HCT116 (cell line): Measurements from ENCODE around the gene MED26. TPM values are rescaled to one million over a fixed set of nuclear protein-coding genes. Genes with fewer than 3 reads are reported as not detected.

Experiments
- ATAC-seq: fragments of 200-7000 bp; cut with Tn5 transposase; 2 replicates; pipeline ENCODE4 v1.9.1; 2020; ENCODE audit warnings: mild to moderate bottlenecking, moderate library complexity
- BruUV-seq: library from RNA; stranded (reverse); fragments of 400-500 nt; replicated peaks from 2 replicates; lab custom pipeline; 2021; lab: Mats Ljungman, UMichigan
- CTCF ChIA-PET: fragments of 300-600 bp; sonication (Branson Sonifier 250); formaldehyde crosslinking; loops from one replicate; lab custom pipeline; 2021; ENCODE audit warnings: antibody characterized with exemption; lab: Charles Lee
- POLR2A ChIA-PET: fragments of 300-600, 350-600 bp; sonication (Branson Sonifier 250); formaldehyde crosslinking; loops from one replicate; lab custom pipeline; 2021; ENCODE audit warnings: antibody characterized with exemption; lab: Charles Lee
- RAD21 ChIA-PET, 2 experiments: fragments of 300-600 bp; sonication (Branson Sonifier 250); formaldehyde crosslinking; loops; one replicate each; lab custom pipeline; 2023; ENCODE audit warnings: low total read pairs in 2 of 2; ENCODE audit not compliant: uncharacterized antibody in 2 of 2, unreplicated experiment in 2 of 2, low non-redundant PET in 1 of 2; lab: Charles Lee
- DNase-seq: peaks from one replicate; pipeline ENCODE4 v3.0.0-alpha.2; 2010; ENCODE audit warnings: low read depth, low spot score
- H2AFZ ChIP-seq: fragments of 200-600 bp; shearing (Covaris generic), sonication (generic); 2 replicates; pipeline ENCODE4 v1.6.1; 2017; ENCODE audit warnings: low read depth, mixed run types, mixed read lengths, antibody characterized with exemption, low read length; ENCODE audit not compliant: poor library complexity, severe bottlenecking
- H3K27ac ChIP-seq: 2 replicates; pipeline ENCODE4 v1.5.1; 2012; ENCODE audit warnings: low read depth, low read length
- H3K27me3 ChIP-seq: fragments of 200-600 bp; sonication (generic); 2 replicates; pipeline ENCODE4 v1.6.1; 2016; ENCODE audit warnings: mixed run types, low read length, mixed read lengths; ENCODE audit not compliant: insufficient read depth
- H3K36me3 ChIP-seq, 2 experiments: fragments of 200-500 bp in 1 of 2; fragments of 200-600 bp in 1 of 2; sonication (Bioruptor generic) in 1 of 2; sonication (generic) in 1 of 2; 2 replicates each; pipeline versions ENCODE4 v1.5.1 to v1.6.1; 2014 to 2016; ENCODE audit warnings: low read length in 2 of 2, inconsistent platforms in 1 of 2, mixed read lengths in 1 of 2, mixed run types in 1 of 2; ENCODE audit not compliant: insufficient read depth in 2 of 2, control insufficient read depth in 1 of 2
- H3K4me1 ChIP-seq, 2 experiments: fragments of 200-600 bp in 1 of 2; sonication (generic) in 1 of 2; 2 replicates each; pipeline versions ENCODE4 v1.5.1 to v1.6.1; 2012 to 2017; ENCODE audit warnings: low read length in 2 of 2, inconsistent platforms in 1 of 2, mild to moderate bottlenecking in 1 of 2, mixed read lengths in 1 of 2, mixed run types in 1 of 2, moderate library complexity in 1 of 2; ENCODE audit not compliant: insufficient read depth in 2 of 2, control insufficient read depth in 1 of 2
- H3K4me2 ChIP-seq: fragments of 200-600 bp; sonication (generic); 2 replicates; pipeline ENCODE4 v1.6.1; 2017; ENCODE audit warnings: mixed run types, low read length, mixed read lengths
- H3K4me3 ChIP-seq, 2 experiments: fragments of 200-600 bp in 1 of 2; sonication (generic) in 1 of 2; replicated peaks in 1 of 2; 2 replicates each; pipeline ENCODE4 v1.5.1; 2011 to 2016; ENCODE audit warnings: low read length in 2 of 2, control low read depth in 1 of 2, low read depth in 1 of 2, mild to moderate bottlenecking in 1 of 2, mixed read lengths in 1 of 2, mixed run types in 1 of 2
- H3K79me2 ChIP-seq: fragments of 200-600 bp; sonication (generic); 2 replicates; pipeline ENCODE4 v1.6.1; 2017; ENCODE audit warnings: mild to moderate bottlenecking, mixed run types, low read length, moderate library complexity, mixed read lengths; ENCODE audit not compliant: insufficient read depth
- H3K9ac ChIP-seq: fragments of 200-600 bp; sonication (generic); 2 replicates; pipeline ENCODE4 v1.6.1; 2016; ENCODE audit warnings: low read length, mixed read lengths
- H3K9me2 ChIP-seq: fragments of 200-600 bp; sonication (generic), shearing (Covaris generic); 2 replicates; pipeline ENCODE4 v1.6.1; 2017; ENCODE audit warnings: mixed run types, mild to moderate bottlenecking, moderate library complexity; ENCODE audit not compliant: insufficient read depth
- H3K9me3 ChIP-seq, 2 experiments: fragments of 200-500 bp in 1 of 2; fragments of 200-600 bp in 1 of 2; sonication (Bioruptor generic) in 1 of 2; sonication (generic) in 1 of 2; 2 replicates each; pipeline ENCODE4 v1.6.1; 2014 to 2017; ENCODE audit warnings: low read length in 2 of 2, mixed read lengths in 2 of 2, inconsistent platforms in 1 of 2, low read depth in 1 of 2, mild to moderate bottlenecking in 1 of 2, mixed run types in 1 of 2, moderate library complexity in 1 of 2; ENCODE audit not compliant: control insufficient read depth in 1 of 2, insufficient read depth in 1 of 2
- H4K20me1 ChIP-seq: fragments of 200-600 bp; sonication (generic), shearing (Covaris generic); 2 replicates; pipeline ENCODE4 v1.6.1; 2017; ENCODE audit warnings: mixed run types, mild to moderate bottlenecking, moderate library complexity; ENCODE audit not compliant: insufficient read depth
- CBX3 ChIP-seq: IDR thresholded peaks from 2 replicates; pipeline ENCODE4 v1.6.1; 2012; ENCODE audit warnings: low read depth
- CEBPB ChIP-seq: IDR thresholded peaks from 2 replicates; pipeline ENCODE4 v1.6.1; 2012; ENCODE audit warnings: low read depth
- EGR1 ChIP-seq: IDR thresholded peaks from 2 replicates; pipeline ENCODE4 v1.6.1; 2012; ENCODE audit warnings: low read depth
- ELF1 ChIP-seq: IDR thresholded peaks from 2 replicates; pipeline ENCODE4 v1.6.1; 2012; ENCODE audit warnings: low read depth, borderline replicate concordance
- EZH2 ChIP-seq: fragments of 200-600 bp; sonication (generic); IDR thresholded peaks from 2 replicates; pipeline ENCODE4 v1.6.1; 2017; ENCODE audit warnings: antibody characterized with exemption, mixed run types
- FOSL1 ChIP-seq: IDR thresholded peaks from 2 replicates; pipeline ENCODE4 v1.6.1; 2012; ENCODE audit warnings: low read depth
- JUND ChIP-seq: IDR thresholded peaks from 2 replicates; pipeline ENCODE4 v1.6.1; 2012
- POLR2A ChIP-seq: IDR thresholded peaks from 2 replicates; pipeline ENCODE4 v1.7.0; 2011; ENCODE audit warnings: borderline replicate concordance; ENCODE audit not compliant: insufficient read depth, insufficient read length; ENCODE audit errors: extremely low read depth
- POLR2AphosphoS5 ChIP-seq: IDR thresholded peaks from 2 replicates; pipeline ENCODE4 v1.6.1; 2011; ENCODE audit warnings: mild to moderate bottlenecking, low read depth, low read length, moderate library complexity
- RAD21 ChIP-seq: IDR thresholded peaks from 2 replicates; pipeline ENCODE4 v1.6.1; 2012; ENCODE audit warnings: low read depth, mild to moderate bottlenecking
- SIN3A ChIP-seq: IDR thresholded peaks from 2 replicates; pipeline ENCODE4 v1.6.1; 2012; ENCODE audit warnings: low read depth
- SRF ChIP-seq: IDR thresholded peaks from 2 replicates; pipeline ENCODE4 v1.6.1; 2012; ENCODE audit warnings: low read depth
- TCF7L2 ChIP-seq: IDR thresholded peaks from 2 replicates; pipeline ENCODE4 v1.7.0; 2011; ENCODE audit warnings: borderline replicate concordance, inconsistent platforms; ENCODE audit not compliant: insufficient read depth, insufficient read length; ENCODE audit errors: extremely low read depth
- YY1 ChIP-seq: IDR thresholded peaks from 2 replicates; pipeline ENCODE4 v1.6.1; 2011; ENCODE audit warnings: low read length, low read depth, moderate library complexity, mild to moderate bottlenecking; ENCODE audit not compliant: insufficient replicate concordance; ENCODE audit errors: extremely low read depth
- ZFX ChIP-seq: fragments of 450-650 bp; IDR thresholded peaks from 2 replicates; pipeline ENCODE4 v1.6.1; 2017
- ZNF274 ChIP-seq: fragments of 200-500 bp; sonication (Bioruptor generic); IDR thresholded peaks from 2 replicates; pipeline ENCODE4 v1.6.1; 2014; ENCODE audit warnings: mild to moderate bottlenecking, low read depth, low read length, inconsistent platforms
- intact Hi-C: fragments of 100-400 bp; cut with micrococcal nuclease; formaldehyde crosslinking; loops from 2 replicates; pipeline ENCODE4 v1.10.0; 2022
- total RNA-seq: library from RNA; stranded (reverse); gene quantifications from one replicate; pipeline ENCODE4 v1.2.1, GENCODE V29; 2021; ENCODE audit not compliant: unreplicated experiment
- TF ChIP-seq, protein P1 (sequence below): IDR thresholded peaks from 2 replicates; pipeline ENCODE4 v1.6.1; 2012
- TF ChIP-seq, protein P2 (sequence below): IDR thresholded peaks from 2 replicates; pipeline ENCODE4 v1.6.1; 2012
- TF ChIP-seq, protein P3 (sequence below): IDR thresholded peaks from 2 replicates; pipeline ENCODE4 v1.6.1; 2011; ENCODE audit warnings: mild to moderate bottlenecking, low read length, moderate library complexity; ENCODE audit not compliant: insufficient replicate concordance; ENCODE audit errors: extremely low read depth

Gene MED26
- total RNA-seq, 1 experiment from 2014 or later: 13.3 TPM

DNA sequence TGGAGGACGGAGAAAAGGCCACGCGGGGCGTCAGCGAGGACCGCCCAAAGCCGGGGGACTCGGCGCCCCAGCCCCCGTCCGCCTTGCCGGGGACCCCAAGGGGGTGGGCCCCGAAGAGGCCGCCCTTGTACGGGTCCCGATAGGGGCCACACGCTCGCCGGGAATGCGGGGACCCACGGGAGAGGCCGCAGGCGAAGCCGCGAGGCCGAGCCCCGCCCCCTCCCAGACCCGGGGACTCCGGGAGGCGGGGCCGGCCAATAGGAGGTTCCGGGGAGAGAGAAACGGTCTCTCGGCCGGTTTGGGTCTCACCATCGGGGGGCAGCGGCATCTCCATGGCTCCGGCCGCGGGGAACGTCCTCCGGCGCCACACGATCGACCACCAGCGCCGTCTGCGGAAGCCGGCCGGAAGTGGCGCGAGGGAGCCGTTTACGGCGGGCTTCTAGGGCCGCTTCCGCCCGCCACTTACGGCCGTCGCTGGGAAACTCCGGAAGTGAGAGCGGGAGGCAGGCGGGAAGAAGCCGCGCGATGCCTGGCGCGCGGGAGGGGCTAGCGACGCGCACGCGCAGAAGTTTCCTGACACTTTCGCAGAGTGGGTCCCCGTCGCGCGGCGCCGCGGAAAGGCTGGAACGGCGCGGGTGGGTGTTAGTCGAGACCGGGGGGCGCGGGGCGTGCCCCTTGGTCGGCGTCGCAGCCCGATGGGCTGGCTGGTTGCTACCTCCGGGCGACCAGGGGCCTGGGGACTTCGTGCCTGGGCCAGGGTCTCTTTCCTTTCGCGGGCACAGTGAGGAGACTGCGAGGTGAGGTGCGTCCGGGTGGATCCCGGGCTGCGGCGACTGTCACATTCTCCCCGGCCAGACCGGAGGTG, 85.7 kb downstream of the MED26 start, which contains the start of gene CHERP (continued):
- peak; percentile 23 for TF ChIP-seq TCF7L2
- no peak for TF ChIP-seq RAD21
- TF ChIP-seq SRF: no peak; the same call in 1 of the 2 replicates
- TF ChIP-seq, protein P1, sequence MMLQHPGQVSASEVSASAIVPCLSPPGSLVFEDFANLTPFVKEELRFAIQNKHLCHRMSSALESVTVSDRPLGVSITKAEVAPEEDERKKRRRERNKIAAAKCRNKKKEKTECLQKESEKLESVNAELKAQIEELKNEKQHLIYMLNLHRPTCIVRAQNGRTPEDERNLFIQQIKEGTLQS: no peak

DNA sequence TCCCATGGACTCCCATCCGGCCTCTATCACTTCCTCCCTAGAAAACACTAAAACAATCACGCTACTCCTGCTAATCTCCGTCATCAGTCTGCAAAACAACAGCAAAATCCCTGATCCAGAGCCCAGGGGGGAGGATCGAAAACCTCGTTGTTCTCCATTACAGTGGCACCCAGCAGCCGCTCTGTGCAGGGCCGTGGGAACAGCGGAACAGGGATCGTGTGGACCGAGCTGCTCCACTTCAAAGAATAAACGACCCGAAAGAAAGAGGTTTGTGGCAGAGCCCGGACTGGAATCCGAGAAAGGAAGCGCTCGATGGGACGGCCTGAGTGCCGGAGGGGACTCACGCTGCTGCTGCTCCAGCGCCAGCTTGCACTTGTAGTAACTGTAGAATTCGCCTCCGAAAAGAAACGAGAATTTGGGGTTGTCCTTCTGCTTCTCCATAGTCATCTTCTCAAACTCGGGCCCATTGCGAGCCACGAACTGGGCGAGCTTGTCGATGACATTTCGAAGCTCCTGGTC, 86.4 kb downstream of the MED26 start:
- peaks cover 80% of the 10 kb centered on the region for H3K79me2 ChIP-seq
- peaks cover 10 to 38% of the 10 kb centered on the region in 2 experiments for H3K36me3 ChIP-seq
- intact Hi-C loops: no loop called here
- H2AFZ ChIP-seq: no peak overlapping the region
- ChIA-PET RAD21 (no interaction called here), CTCF (no interaction called here), POLR2A (no interaction called here)
- peak overlapping the region; percentile 94 for H3K4me2 ChIP-seq
- H3K9me2 ChIP-seq: no peaks in the 10 kb centered on the region
- H3K4me1 ChIP-seq: peaks cover 9 to 17% of the 10 kb centered on the region in 2 experiments
- H4K20me1 ChIP-seq: peaks cover 23% of the 10 kb centered on the region; the same call in 1 of the 2 replicates
- peak overlapping the region; percentile 83 for H3K27ac ChIP-seq
- BruUV-seq: TSS peak; percentile 83
- 0 out of 2 replicates have a peak, but pooled peaks have one; percentile 2 for ATAC-seq
- peak overlapping the region; percentile 97 to 100 for H3K4me3 ChIP-seq
- H3K9ac ChIP-seq: peak overlapping the region; percentile 96
- H3K9me3 ChIP-seq: no peaks in the 10 kb centered on the region
- H3K27me3 ChIP-seq: no peaks in the 10 kb centered on the region
- DNase-seq: no peak
- TF ChIP-seq FOSL1 (no peak), SRF (no peak), YY1 (no peak), CBX3 (no peak), CEBPB (no peak), JUND (no peak), POLR2A (no peak), SIN3A (no peak), ZNF274 (no peak), TCF7L2 (no peak), EZH2 (no peak), ELF1 (no peak), EGR1 (no peak), ZFX (no peak), POLR2AphosphoS5 (no peak)
- TF ChIP-seq, protein P2, sequence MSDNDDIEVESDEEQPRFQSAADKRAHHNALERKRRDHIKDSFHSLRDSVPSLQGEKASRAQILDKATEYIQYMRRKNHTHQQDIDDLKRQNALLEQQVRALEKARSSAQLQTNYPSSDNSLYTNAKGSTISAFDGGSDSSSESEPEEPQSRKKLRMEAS: no peak
- TF ChIP-seq, protein P3, sequence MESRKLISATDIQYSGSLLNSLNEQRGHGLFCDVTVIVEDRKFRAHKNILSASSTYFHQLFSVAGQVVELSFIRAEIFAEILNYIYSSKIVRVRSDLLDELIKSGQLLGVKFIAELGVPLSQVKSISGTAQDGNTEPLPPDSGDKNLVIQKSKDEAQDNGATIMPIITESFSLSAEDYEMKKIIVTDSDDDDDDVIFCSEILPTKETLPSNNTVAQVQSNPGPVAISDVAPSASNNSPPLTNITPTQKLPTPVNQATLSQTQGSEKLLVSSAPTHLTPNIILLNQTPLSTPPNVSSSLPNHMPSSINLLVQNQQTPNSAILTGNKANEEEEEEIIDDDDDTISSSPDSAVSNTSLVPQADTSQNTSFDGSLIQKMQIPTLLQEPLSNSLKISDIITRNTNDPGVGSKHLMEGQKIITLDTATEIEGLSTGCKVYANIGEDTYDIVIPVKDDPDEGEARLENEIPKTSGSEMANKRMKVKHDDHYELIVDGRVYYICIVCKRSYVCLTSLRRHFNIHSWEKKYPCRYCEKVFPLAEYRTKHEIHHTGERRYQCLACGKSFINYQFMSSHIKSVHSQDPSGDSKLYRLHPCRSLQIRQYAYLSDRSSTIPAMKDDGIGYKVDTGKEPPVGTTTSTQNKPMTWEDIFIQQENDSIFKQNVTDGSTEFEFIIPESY: no peak
- TF ChIP-seq, protein P1: no peak
